Measurements from ENCODE around the gene GPC3.
"Not testable (repeated sequence)": the region's sequence is repeated elsewhere in the genome, so short reads cannot be mapped to it uniquely, and the experiment has no call there.

The GPC3 gene

DNA sequence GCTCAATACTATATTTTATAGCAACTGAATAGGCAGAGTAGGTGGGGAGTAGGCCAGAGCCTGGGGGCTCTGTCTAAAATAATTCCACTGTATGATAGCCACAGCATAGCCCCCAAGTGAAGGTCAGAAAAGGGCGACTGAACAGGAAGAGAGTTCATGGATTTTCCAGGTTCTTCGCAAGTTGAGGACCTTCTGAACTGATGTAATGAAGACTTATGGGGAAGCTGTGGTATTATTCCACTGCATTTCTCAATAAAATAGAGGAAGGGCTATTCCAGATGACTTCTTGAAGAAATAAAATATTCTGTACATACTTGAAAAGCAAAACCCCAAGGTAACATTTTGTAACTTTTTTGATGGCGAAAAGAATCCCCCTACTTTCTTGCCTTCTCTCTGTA lies 338.7 kb downstream of the GPC3 start:
- no peak for DNase-seq (ENCODE audit: low read depth)

DNA sequence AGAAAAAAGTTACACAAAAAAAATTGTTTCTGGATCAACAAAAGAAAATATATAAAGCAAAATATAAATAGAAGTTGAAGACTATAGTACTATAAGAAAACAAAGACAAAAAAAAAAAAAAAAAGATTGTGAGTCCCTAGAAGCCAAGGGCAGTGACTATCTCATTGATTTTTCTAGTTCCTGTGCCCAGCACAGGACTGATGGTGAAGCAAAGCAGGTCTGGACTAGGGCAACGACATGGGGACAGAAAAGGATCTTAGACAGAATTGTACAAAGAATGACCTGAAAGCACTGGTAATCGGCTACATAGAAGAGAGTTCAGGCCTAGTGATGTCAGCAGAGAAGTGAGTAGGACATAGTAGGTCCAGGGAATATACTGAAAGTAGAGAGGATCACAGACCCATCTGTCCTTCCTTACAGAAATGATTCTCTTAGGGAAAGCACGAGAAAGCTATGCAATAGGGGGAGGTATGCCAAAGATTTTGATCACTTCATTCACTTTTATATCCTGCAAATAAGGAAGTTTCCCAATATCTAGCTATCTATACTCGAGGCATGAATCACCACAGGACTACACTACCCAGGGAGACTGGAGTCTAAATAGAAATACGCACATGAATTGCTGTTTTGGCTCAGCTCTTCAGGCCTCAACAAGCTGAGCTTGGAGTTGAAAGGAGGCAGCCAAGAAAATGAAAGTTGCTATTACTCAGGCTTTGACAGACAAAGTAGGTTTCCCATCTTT lies 339.2 kb downstream of the GPC3 start:
- DNase-seq (ENCODE audit: low read depth), result no peak

DNA sequence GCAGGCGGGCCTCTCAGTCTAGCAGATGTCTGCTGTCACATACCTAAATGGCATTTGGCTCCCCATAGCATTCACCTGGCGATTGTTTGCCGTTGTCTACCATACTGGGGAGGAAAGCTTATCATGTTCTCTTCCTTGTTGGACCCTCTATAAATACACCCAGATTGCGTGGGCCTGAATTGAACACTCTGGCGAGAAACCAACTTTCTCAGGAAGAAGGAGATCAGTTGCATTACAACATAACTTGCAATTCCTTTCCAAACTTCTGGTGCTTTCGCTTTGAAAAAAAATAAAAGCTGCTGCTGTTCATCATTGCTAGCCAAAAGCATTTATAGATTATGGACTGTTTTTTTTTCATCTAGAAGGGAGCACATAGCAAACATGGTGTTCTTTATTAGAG lies 340.1 kb downstream of the GPC3 start:
- DNase-seq (ENCODE audit: low read depth), result no peak

DNA sequence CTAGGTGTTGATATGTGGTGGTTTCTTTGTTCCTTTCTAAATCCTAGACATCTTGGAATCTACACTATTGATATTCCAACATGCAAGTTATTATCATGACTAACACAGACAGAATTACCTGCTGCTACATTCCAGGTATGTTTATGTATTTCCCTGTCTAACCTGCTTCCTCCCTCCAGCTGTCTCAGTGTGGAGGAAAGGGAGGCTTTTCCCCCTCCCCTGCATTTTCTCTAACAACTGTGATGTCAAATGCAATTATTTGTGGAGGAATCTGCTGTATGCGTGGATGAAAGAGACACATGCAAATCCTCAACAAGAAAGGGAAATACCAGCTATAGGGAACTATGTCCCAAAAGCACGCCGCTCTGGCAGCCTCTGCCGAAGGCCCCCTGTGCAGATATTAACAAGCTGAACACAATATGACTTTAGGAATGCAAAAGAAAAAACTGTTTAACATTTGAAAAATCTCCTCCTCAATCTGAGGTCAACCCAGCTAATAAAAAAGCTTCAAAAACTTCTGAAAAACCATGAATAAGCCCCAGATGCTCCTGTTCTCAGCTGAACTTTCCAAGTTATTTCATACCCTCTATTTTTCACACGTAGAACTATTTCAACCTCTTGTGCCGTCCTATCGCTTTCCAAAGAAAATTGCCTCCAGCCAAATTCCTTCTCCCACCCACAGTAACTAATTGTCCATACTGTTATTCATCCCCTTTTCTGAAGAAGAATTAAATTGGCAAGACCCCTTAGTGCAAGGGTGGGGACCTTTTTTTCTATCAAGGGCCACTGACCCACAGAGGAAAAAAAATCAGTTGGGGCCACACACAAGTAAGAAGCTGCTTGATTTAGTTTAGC lies 345.0 kb downstream of the GPC3 start:
- DNase-seq (ENCODE audit: low read depth), result no peak

DNA sequence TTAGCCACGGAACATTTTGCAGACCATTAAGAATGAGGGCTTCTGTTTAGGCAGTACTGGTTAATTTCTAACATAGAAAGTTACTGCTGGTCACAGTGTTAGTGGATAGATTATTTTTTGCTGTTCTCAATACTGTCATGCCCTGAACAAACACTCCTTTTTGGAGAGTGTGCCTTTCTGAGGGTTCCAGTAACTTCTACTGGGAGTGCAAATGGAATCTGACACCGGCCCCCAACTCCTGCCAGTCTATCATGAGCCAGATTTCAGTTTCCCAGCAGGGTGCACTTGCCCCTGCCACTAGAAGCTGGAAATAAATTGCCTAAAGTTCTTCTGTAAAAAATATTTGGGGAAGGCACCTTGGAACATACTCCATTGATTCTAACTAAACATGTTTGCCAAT lies 345.7 kb downstream of the GPC3 start:
- no peak for DNase-seq (ENCODE audit: low read depth)

DNA sequence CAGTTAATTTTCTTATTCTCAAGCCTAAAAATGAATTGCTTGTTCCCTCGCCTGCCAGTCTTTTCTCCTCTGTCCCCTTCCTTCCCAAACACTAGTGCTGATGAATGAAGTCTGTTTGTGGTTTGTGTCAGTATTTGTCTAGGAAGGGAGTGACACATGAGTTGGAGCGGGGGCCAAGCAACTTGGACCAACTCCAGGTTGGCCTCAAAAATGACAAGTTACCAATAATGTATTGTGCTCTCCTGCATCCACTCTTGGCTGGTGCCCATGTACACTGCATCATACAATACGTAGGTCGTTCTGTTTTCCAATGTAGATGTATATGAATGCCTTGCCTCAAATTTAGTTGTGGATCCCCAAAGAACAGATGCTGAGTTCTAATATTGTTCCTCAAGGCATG lies 347.1 kb downstream of the GPC3 start:
- DNase-seq (ENCODE audit: low read depth), result no peak

DNA sequence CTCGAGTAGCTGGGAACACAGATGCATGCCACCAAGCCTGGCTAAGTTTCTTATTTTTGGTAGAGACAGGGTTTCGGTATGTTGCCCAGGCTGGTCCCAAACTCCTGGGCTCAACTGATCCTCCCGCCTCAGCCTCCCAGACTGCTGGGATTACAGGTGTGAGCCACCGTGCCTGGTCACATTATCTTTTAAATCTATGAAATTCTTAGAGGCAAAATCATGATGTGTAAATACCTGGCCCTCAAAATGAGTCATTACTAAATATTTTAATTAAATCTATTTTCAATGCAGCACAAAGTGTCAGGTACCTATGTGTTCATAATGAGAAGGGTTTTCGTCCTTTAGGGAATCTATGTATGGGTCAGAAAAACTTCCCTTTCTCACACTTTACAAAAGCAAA lies 347.6 kb downstream of the GPC3 start:
- DNase-seq (ENCODE audit: low read depth), result no peak

DNA sequence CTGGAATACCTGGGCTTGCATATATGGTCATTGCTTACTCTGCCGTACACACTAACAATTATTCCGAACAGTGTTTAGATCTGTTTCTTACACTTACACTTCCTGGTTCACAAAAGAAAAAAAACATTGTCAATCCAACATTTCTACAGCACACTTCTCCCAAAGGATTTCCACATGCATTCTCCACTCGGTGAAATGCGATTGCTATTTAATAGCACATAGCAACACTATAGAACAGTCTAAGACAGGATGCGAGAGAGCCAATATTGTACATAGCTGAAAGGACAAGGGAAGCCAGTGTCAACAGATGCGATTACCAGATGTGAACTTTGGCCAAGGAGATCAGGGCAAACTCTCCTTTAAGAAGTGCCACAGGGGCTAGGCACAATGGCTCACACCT lies 349.4 kb downstream of the GPC3 start:
- DNase-seq (ENCODE audit: low read depth), result no peak

DNA sequence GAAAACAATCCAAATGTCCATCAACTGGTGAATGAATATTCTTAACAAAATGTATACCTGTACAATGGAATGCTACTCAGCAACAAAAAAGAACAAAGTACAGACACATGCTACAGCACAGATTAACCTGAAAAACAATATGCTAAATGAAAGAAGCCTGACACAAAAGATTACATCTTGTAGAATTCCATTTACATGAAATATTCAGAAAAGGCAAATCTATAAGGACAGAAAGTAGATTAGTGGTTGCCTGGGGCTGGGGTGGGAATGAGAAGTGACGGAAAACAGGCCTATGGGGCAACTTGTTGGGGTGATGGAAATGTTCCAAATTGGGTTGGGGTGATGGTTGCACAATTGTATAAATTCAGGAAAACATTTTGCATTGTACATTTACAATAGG lies 351.0 kb downstream of the GPC3 start:
- no peak for DNase-seq (ENCODE audit: low read depth)

DNA sequence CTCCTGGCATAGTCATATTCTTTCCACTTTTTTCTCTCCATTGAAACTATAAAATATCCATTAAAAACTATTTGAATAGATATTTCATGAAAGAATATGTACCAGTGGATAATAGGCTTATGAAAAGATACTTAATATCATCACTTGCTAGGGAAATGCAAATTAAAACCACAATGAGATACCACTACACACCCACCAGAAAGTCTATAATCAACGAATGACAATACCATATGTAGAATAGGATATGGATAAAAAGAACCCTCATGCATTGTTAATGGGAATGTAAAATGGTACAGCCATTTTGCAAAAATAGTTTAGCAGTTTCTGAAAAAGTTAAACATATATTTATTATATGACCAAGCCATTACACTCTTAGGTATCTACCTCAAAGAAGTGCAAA lies 351.4 kb downstream of the GPC3 start:
- no peak for DNase-seq (ENCODE audit: low read depth)

DNA sequence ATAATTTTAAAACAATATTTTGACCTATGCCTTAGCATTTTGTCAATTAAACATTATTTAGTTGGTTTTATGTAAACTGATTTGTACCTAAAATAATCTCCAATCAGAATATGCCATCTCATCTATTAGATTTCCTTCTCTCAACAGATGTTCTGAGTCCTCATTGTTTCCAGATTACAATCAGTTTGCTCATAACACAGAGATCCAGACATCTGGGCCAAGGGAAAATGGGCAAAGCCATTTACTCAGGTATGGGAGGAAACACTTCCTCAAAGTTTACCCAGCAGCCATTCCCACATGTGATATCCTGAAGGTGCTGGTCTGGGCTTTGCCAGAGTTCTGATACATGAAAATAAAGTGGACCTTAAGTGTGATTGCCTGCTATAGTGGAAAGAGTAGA lies 352.2 kb downstream of the GPC3 start:
- no peak for DNase-seq (ENCODE audit: low read depth)

DNA sequence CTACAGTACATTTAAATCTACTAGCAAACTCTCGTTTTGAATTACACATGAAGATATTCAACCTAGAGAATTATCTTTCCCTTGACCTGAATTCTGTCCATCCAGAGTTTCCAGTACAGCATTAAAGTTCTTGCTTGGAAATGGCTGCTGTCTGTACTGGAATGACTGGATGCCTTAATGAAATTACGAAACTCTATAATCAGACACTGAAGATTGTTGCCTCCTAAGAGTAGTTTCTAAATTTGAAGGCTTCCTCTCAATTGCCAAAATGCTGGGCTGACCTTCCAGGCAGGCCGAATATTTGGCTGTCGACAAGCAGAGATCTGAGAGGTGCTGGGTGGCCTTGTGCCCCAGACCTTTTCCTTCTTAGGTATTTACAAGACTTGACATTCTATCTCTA lies 355.0 kb downstream of the GPC3 start:
- DNase-seq (ENCODE audit: low read depth), result no peak

DNA sequence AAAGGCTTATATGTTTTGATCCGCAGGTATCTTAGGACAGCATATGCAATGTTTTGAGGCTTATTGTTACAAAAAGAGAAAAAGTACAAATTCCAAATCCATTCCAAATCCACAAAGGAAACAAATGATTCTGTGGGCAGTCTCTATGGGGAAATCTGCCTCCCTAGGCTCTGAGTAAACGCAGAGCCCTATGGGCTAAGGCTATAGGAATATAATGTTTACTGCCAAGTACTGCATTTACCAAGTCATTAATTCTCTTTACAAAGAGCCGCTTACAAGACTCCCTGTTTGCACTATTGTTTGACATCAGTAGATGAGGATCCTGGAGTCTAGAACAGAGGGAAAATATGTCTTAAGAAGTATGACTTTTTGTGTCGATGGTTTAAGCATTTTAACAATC lies 357.7 kb downstream of the GPC3 start:
- DNase-seq (ENCODE audit: low read depth), result no peak

DNA sequence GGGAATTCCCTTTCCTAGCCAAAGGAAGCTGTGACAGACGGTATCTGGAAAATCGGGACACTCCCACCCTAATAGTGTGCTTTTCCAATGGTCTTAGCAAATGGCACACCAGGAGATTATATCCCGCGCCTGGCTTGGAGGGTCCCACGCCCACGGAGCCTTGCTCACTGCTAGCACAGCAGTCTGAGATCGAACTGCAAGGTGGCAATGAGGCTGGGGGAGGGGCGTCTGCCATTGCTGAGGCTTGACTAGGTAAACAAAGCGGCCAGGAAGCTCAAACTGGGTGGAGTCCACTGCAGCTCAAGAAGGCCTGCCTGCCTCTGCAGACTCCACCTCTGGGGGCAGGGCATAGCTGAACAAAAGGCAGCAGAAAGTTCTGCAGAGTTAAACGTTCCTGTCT lies 364.0 kb downstream of the GPC3 start:
- not testable (repeated sequence) for DNase-seq (ENCODE audit: low read depth)

DNA sequence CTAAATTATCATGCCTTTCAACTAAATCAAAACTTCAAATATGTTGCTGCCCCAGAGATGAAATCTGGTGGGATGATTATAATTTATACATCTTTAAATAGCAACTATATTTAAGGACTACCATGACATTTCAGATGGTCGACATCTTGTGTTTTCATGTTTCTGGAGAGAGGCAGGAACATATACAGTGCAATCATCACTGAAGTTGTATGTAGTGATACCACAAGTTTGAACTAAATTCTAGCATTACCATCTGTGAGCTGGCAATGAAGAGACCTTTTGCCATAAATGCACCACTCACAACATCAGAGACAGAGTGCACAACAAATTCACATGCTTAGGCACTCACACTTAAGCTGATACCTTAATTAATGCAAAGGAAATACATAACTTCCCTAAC lies 373.7 kb downstream of the GPC3 start:
- no peak for DNase-seq (ENCODE audit: low read depth)

DNA sequence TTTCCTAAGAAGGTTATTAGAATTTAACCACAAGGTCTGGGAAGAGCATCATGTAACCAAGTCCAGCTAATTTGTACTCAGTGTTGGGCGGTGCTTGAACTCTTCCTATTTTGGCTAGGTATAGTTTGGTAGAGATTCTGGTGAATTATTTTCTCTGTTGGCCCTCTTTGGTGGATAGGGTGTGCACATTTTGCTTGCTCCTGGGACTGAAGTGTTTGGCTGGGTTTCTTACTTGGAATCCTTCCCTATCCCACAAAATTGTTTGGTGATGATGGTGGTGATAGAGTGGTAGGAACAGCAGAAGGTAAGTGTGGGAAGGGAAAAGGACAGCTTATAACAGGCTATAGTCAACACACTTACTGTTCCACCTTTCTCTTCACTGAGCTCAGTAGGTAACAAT lies 375.3 kb downstream of the GPC3 start:
- DNase-seq (ENCODE audit: low read depth), result no peak

DNA sequence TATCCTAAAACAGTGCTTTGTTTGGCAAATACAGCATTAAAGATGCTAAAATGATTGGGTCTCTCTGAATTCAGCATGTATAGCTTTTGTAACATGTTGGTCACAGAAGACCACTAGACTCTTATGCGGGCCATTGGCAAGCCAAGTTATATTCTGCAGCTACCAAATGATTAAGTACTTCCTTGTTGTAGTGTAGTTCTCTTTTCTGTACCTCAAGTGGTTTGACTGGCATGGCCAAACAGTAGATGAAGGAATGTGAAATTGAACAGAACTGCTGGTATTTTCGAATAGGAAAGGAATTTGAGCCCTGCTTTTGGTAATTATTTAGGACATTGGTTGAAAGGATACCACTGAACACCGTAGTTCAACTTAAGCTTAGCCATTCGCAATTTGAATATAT lies 376.2 kb downstream of the GPC3 start:
- DNase-seq (ENCODE audit: low read depth), result no peak

DNA sequence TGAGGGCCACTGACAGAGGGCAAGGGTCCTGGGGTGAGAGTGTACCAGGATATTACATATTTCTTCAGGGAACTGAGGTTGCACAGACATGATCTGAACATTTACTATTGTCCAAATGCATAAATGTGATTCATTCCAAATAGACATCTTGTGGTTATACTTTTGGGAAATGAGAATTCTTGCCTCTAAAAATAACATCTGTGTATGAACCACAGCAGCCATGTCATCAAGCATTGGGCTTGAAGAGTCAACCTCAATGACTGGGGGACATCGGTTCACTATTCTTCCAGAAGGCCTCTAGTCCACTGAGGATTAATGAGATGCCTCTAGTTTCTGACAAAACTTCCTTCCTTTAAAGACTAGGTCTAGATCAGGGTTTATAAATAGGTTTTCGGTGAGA lies 377.0 kb downstream of the GPC3 start:
- no peak for DNase-seq (ENCODE audit: low read depth)

DNA sequence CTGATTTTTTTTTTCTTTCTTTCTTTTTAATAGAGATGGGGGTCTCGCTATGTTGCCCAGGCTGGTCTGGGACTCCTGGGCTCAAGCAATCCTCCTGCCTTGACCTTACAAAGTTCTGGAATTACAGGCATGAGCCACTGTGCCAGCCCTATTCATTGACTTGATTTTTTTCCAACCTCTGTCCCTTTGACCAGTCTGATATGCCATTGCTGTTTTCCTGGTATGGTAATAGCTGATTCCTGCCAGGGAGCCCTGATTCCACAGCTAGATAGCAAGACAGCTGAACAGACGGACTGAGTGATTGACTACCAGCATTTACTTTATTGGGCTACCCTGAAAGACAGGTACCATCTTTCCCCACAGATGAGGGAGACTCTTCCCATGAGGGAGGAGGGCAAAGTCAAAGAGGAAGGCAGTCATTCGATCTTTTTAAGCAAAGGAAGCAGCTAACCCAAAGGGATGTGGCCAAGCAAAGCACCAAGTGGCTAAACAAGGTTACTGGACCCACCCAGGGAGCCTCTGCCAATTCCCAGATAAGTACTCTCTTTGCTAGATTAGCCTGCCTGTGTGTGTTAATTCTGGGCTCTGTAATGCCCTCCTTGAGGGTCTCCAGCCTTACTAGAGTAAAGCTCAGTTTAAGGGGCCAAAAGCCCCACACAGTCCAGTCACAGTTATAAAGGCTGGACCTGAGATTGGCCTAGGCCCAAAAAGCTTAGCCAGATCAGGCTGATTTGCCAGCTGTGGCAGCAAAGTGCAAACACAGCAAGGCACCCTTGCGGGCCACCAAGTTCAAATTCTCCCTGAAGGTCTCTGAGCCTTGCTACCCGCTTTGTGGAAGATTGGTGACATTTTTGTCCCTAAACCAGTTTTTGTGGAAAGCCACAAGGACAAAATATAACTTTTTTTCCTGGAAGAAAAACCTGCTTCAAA lies 377.7 kb downstream of the GPC3 start:
- DNase-seq (ENCODE audit: low read depth), result no peak

DNA sequence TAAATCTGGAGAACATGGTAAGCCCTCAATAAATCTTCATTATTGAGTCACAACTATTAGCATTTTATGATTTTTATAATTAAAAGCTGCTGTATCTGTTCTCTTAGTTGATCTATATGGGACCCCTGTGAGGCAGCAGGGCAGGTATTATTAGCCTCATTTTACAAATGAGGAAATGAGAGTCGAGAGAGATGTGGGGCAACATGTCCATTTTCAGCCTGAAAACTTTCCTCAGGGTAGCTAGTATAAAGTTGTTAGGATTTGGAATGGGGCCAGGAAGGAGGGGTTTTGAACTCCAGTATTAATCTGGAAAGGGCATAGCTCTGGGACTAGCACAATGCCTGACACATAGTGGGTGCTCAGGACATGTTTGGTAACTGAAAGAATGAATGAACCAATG lies 378.4 kb downstream of the GPC3 start:
- no peak for DNase-seq (ENCODE audit: low read depth)

DNA sequence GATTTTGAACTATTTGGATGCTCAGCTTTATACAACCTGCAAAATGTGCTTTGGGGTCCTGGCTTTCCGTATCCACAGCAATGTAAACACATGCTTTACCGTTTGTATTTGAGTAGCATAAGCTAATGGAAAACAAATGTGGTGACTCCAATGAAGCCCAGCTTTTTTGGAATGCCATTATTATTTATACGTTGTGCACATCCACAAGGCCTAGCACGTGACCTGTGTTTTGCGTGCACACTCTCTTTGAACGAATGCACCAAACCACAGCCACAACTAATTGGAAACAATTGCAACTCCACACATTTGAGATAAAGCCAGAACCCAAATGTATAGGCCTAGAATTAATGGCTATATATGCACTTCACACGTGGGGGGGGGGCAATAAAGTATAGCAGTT lies 380.6 kb downstream of the GPC3 start:
- DNase-seq (ENCODE audit: low read depth), result no peak

DNA sequence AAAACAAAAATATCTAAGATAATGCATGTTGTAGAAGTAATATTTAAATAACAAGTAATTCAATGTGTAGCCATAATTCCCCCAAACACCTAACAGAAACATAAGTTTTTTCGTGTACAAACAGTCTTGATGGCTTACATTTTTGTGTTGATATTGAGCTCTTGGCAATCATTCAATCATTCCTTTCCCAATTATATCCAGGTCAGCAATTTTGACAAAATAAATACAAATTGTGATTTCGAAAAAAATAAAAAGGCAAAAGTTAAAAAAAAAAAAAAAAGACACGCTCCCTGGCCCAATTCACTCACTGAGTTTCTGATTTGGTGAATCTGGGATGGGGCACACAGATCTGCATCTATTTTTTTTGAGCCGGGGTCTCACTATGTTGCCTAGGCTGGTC lies 382.5 kb downstream of the GPC3 start:
- DNase-seq (ENCODE audit: low read depth), result no peak

DNA sequence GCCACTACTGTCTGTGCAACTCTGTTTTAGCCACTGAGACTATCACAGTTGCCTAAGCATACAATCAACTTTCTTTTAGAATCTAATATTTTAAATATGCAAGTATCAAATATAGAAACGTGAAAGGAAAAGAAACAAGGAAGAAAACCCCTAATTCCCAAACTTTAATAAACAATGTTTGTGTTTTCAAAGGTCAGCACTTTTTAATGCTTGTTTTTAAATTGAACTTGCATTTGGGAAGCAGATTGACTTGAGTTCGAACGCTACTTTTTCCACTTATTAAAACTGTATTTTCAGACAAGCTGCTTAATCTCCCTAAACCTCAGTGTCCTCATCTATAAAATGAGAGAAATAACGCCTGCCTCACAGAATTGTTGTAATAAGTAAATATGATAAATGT lies 384.3 kb downstream of the GPC3 start:
- DNase-seq (ENCODE audit: low read depth), result no peak
